OCI-LY7 (cell line): ENCODE measurements around the gene GCSAM.

Source experiments
- EZH2phosphoT487 ChIP-seq: fragments of 200-600 bp; sonication (generic); IDR thresholded peaks from 2 replicates; pipeline ENCODE4 v1.6.1; 2018; ENCODE audit warnings: low read depth, borderline replicate concordance, mild to moderate bottlenecking, mixed run types, antibody characterized with exemption, low read length, moderate library complexity, mixed read lengths
- TF ChIP-seq, protein P1 (sequence below): fragments of 200-600 bp; sonication (generic); conservative IDR thresholded peaks from 2 replicates; pipeline ENCODE4 v1.5.1; 2014; ENCODE audit warnings: mild to moderate bottlenecking, antibody characterized with exemption, low read length, moderate library complexity, mixed read lengths

DNA sequence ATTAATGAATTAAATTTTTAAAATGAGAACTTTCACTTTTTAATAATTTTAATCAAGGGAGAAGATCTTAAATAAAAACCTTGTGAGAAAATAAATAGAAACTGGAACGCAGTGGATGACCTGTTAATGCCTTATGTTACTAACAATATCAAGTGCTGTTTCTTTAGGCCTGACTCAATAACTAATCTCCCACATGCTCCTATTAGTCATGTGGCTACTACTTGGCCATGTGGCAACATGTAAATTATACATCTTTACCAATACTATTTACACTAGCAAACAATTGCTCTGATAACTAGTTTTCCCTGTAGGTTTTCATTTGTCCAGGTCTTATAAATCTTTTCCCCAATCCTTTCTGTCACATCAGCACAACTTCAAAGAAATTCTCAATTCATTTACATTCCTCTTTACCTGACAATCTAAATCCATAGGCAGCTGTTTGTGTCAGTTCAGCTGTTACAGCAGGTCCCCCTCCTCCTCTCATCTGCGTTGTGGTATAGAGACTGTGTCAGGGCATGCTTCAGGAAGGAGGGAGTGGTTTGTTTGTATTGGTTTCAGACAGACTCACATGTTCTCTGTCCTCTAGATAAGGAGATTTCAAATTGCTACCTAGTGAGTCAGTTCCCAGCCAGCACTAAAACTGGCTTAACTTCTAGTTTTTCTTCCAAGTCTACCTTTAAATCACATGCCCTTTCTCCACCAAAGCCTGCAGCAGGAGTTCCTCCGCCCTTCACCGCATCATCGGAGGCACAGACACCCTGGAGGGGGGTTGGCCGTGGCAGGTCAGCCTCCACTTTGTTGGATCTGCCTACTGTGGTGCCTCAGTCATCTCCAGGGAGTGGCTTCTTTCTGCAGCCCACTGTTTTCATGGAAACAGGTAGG lies 58.2 kb downstream of the GCSAM start:
- TF ChIP-seq, protein P1, sequence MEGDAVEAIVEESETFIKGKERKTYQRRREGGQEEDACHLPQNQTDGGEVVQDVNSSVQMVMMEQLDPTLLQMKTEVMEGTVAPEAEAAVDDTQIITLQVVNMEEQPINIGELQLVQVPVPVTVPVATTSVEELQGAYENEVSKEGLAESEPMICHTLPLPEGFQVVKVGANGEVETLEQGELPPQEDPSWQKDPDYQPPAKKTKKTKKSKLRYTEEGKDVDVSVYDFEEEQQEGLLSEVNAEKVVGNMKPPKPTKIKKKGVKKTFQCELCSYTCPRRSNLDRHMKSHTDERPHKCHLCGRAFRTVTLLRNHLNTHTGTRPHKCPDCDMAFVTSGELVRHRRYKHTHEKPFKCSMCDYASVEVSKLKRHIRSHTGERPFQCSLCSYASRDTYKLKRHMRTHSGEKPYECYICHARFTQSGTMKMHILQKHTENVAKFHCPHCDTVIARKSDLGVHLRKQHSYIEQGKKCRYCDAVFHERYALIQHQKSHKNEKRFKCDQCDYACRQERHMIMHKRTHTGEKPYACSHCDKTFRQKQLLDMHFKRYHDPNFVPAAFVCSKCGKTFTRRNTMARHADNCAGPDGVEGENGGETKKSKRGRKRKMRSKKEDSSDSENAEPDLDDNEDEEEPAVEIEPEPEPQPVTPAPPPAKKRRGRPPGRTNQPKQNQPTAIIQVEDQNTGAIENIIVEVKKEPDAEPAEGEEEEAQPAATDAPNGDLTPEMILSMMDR: no peak
- TF ChIP-seq EZH2phosphoT487: no peak
